ENCODE results near the gene TPBGL.

Gene TPBGL

GRCh38 chr11:75225794-75226193, 14.8 kb upstream of the TPBGL start:
- DNase-seq (ENCODE audit: low read depth in 2 of 2), result no peak
- no peak overlapping the region for H3K4me3 ChIP-seq (replicated peaks in 1 of 2; ENCODE audit: low read depth in 2 of 2, low read length in 2 of 2)
- TF ChIP-seq CTCF (IDR thresholded peaks at IDR 0.05; ENCODE audit: low read depth, low read length), result no peak

GRCh38 chr11:75229466-75229865, 11.1 kb upstream of the TPBGL start:
- no peak for TF ChIP-seq CTCF (IDR thresholded peaks at IDR 0.05; ENCODE audit: low read depth, low read length)
- H3K4me3 ChIP-seq (replicated peaks in 1 of 2; ENCODE audit: low read depth in 2 of 2, low read length in 2 of 2), result no peak overlapping the region
- no peak for DNase-seq (ENCODE audit: low read depth in 2 of 2)

GRCh38 chr11:75230621-75231020, 10.0 kb upstream of the TPBGL start:
- no peak for TF ChIP-seq CTCF (IDR thresholded peaks at IDR 0.05; ENCODE audit: low read depth, low read length)
- no peak for DNase-seq (ENCODE audit: low read depth in 2 of 2)
- no peak overlapping the region for H3K4me3 ChIP-seq (replicated peaks in 1 of 2; ENCODE audit: low read depth in 2 of 2, low read length in 2 of 2)

GRCh38 chr11:75233754-75234172, 6.8 kb upstream of the TPBGL start:
- peak; percentile 72 to 74 for DNase-seq (ENCODE audit: low read depth in 2 of 2)
- TF ChIP-seq CTCF (IDR thresholded peaks at IDR 0.05; ENCODE audit: low read depth, low read length), result no peak
- no peak overlapping the region for H3K4me3 ChIP-seq (replicated peaks in 1 of 2; ENCODE audit: low read depth in 2 of 2, low read length in 2 of 2)

- DNase-seq (ENCODE audit: low read depth in 2 of 2), result no peak
- TF ChIP-seq CTCF (IDR thresholded peaks at IDR 0.05; ENCODE audit: low read depth, low read length), result no peak
- no peak overlapping the region for H3K4me3 ChIP-seq (replicated peaks in 1 of 2; ENCODE audit: low read depth in 2 of 2, low read length in 2 of 2)
Measured at GRCh38 chr11:75236062-75236461, 4.5 kb upstream of the TPBGL start.

- no peak for DNase-seq (ENCODE audit: low read depth in 2 of 2)
- TF ChIP-seq CTCF (IDR thresholded peaks at IDR 0.05; ENCODE audit: low read depth, low read length), result no peak
- H3K4me3 ChIP-seq (replicated peaks in 1 of 2; ENCODE audit: low read depth in 2 of 2, low read length in 2 of 2), result no peak overlapping the region
Measured at GRCh38 chr11:75237050-75237449, 3.5 kb upstream of the TPBGL start.
